CD14-positive monocyte (primary cell): ENCODE measurements around the gene IGDCC3. TPM values are rescaled to one million over a fixed set of nuclear protein-coding genes. Genes with fewer than 3 reads are reported as not detected.

ENCODE experiments used
- DNase-seq, 3 donors: peaks; one replicate each; pipeline ENCODE4 v3.0.0-alpha.2; 2011 to 2022
- H2AFZ ChIP-seq: 2 replicates; pipeline ENCODE4 v1.6.0; 2012; ENCODE audit warnings: mild to moderate bottlenecking, low read depth, low read length, inconsistent platforms; ENCODE audit not compliant: insufficient read depth, poor library complexity, severe bottlenecking
- H3K27ac ChIP-seq, 2 donors: 1 replicate in 1 of 2; 2 replicates in 1 of 2; pipeline ENCODE4 v1.5.1; 2012 to 2013; ENCODE audit warnings: low read length in 2 of 2, control low read depth in 1 of 2, inconsistent platforms in 1 of 2, low read depth in 1 of 2, mild to moderate bottlenecking in 1 of 2
- H3K27me3 ChIP-seq, 2 donors: one replicate each; pipeline versions ENCODE4 v1.6.0 to v1.6.1; 2011 to 2013; ENCODE audit warnings: low read length in 2 of 2; ENCODE audit not compliant: control insufficient read depth in 2 of 2, insufficient read depth in 2 of 2
- H3K36me3 ChIP-seq, 2 donors: replicated peaks in 1 of 2; 1 replicate in 1 of 2; 2 replicates in 1 of 2; pipeline versions ENCODE4 v1.5.1 to v1.6.1; 2012 to 2013; ENCODE audit warnings: low read length in 2 of 2, control low read depth in 1 of 2, inconsistent platforms in 1 of 2, mild to moderate bottlenecking in 1 of 2; ENCODE audit not compliant: insufficient read depth in 2 of 2, control insufficient read depth in 1 of 2
- H3K4me1 ChIP-seq, 2 donors: 1 replicate in 1 of 2; 2 replicates in 1 of 2; pipeline versions ENCODE4 v1.5.1 to v1.6.1; 2012 to 2013; ENCODE audit warnings: low read length in 2 of 2, control low read depth in 1 of 2, inconsistent platforms in 1 of 2, mild to moderate bottlenecking in 1 of 2, moderate library complexity in 1 of 2; ENCODE audit not compliant: insufficient read depth in 2 of 2, control insufficient read depth in 1 of 2
- H3K4me2 ChIP-seq: replicated peaks from 2 replicates; pipeline ENCODE3; 2012; ENCODE audit warnings: low read length, moderate library complexity, mild to moderate bottlenecking; ENCODE audit not compliant: poor library complexity, severe bottlenecking; ENCODE audit errors: extremely low read depth
- H3K4me3 ChIP-seq, 3 experiments: fragments of 200-600 bp in 1 of 3; sonication (generic) in 1 of 3; replicated peaks in 1 of 3; 1 replicate in 2 of 3; 2 replicates in 1 of 3; pipeline ENCODE4 v1.5.1; 2011 to 2013; ENCODE audit warnings: low read length in 3 of 3, mild to moderate bottlenecking in 3 of 3, control low read depth in 2 of 3, low read depth in 2 of 3, inconsistent platforms in 1 of 3, moderate library complexity in 1 of 3
- H3K79me2 ChIP-seq: 2 replicates; pipeline ENCODE4 v1.6.0; 2012; ENCODE audit warnings: mild to moderate bottlenecking, control low read depth, inconsistent platforms, low read length, moderate library complexity; ENCODE audit not compliant: insufficient read depth
- H3K9ac ChIP-seq: 2 replicates; pipeline ENCODE4 v1.6.0; 2017; ENCODE audit warnings: low read length, mild to moderate bottlenecking; ENCODE audit not compliant: insufficient read depth, poor library complexity, severe bottlenecking
- H3K9me3 ChIP-seq, 2 donors: replicated peaks in 1 of 2; 1 replicate in 1 of 2; 2 replicates in 1 of 2; pipeline versions ENCODE4 v1.5.1 to v1.6.1; 2012 to 2013; ENCODE audit warnings: low read length in 2 of 2, control low read depth in 1 of 2; ENCODE audit not compliant: control insufficient read depth in 1 of 2, insufficient read depth in 1 of 2
- H4K20me1 ChIP-seq: 2 replicates; pipeline ENCODE4 v1.6.0; 2012; ENCODE audit warnings: mild to moderate bottlenecking, low read length, control low read depth, moderate library complexity; ENCODE audit not compliant: insufficient read depth
- H3K27ac Mint-ChIP-seq, 7 donors: one replicate each; pipeline ENCODE4 v1.8.0; 2020; ENCODE audit warnings: mild to moderate bottlenecking in 7 of 7, mixed read lengths in 7 of 7, moderate library complexity in 6 of 7, inconsistent platforms in 2 of 7
- H3K27me3 Mint-ChIP-seq, 3 donors: one replicate each; pipeline ENCODE4 v1.8.0; 2021 to 2022; ENCODE audit warnings: low read depth in 3 of 3, mild to moderate bottlenecking in 3 of 3, mixed read lengths in 3 of 3, moderate library complexity in 3 of 3, inconsistent platforms in 1 of 3
- H3K36me3 Mint-ChIP-seq, 2 donors: one replicate each; pipeline ENCODE4 v1.8.0; 2020; ENCODE audit warnings: mixed read lengths in 2 of 2, inconsistent platforms in 1 of 2, mild to moderate bottlenecking in 1 of 2
- H3K4me1 Mint-ChIP-seq: one replicate; pipeline ENCODE4 v1.8.0; 2020; ENCODE audit warnings: mild to moderate bottlenecking, mixed read lengths
- H3K4me3 Mint-ChIP-seq, 2 donors: one replicate each; pipeline ENCODE4 v1.8.0; 2020; ENCODE audit warnings: mild to moderate bottlenecking in 2 of 2, mixed read lengths in 2 of 2, moderate library complexity in 1 of 2
- H3K9me3 Mint-ChIP-seq, 7 donors: one replicate each; pipeline ENCODE4 v1.8.0; 2020 to 2022; ENCODE audit warnings: mixed read lengths in 7 of 7, mild to moderate bottlenecking in 6 of 7, moderate library complexity in 6 of 7, inconsistent platforms in 2 of 7
- CTCF ChIP-seq: fragments of 200-600 bp; IDR thresholded peaks from one replicate; pipeline ENCODE4 v1.8.0; 2022; ENCODE audit warnings: antibody characterized with exemption, mild to moderate bottlenecking
- WGBS: methylation state at CpG from one replicate; pipeline ENCODE4 v1.1.5; 2013; ENCODE audit warnings: missing lambda C conversion rate; ENCODE audit not compliant: insufficient coverage; 5-methylcytosine and 5-hydroxymethylcytosine counted together
- intact Hi-C, 2 donors: fragments of 100-400 bp; cut with micrococcal nuclease; formaldehyde crosslinking; loops; one replicate each; pipeline versions ENCODE4 v1.15.0 to v1.15.1; 2023
- polyA plus RNA-seq, 3 donors: library from polyadenylated mRNA; depleted of rRNA in 1 of 3; unstranded in 2 of 3; stranded (reverse) in 1 of 3; fragments of 300-500 nt in 2 of 3; fragments of >200 nt in 1 of 3; fragmentation: Illumina TruSeq in 2 of 3; gene quantifications; 1 replicate in 2 of 3; 2 replicates in 1 of 3; pipeline ENCODE4 v1.2.3, GENCODE V29; 2012 to 2021

Gene IGDCC3
- polyA plus RNA-seq, 3 donors: not detected

GRCh38 chr15:65329984-65330735 is 47.6 kb downstream of the IGDCC3 start:
- H4K20me1 ChIP-seq: no peaks in the 10 kb centered on the region
- H3K4me3 ChIP-seq: no peak overlapping the region
- 96% methylated on average over 16 of the region's 18 CpGs for WGBS
- H3K79me2 ChIP-seq: no peaks in the 10 kb centered on the region
- no peaks in the 10 kb centered on the region for H3K36me3 ChIP-seq
- TF ChIP-seq CTCF: no peak
- Mint-ChIP-seq H3K27me3 (peaks cover 8 to 24% (median 18%) of the 10 kb centered on the region in 3 donors), H3K27ac (no peak overlapping the region), H3K4me3 (no peak overlapping the region), H3K4me1 (peaks cover 8% of the 10 kb centered on the region), H3K36me3 (no peaks in the 10 kb centered on the region), H3K9me3 (no peaks in the 10 kb centered on the region)
- no peak for DNase-seq
- no peak overlapping the region for H3K4me2 ChIP-seq
- no peak overlapping the region for H2AFZ ChIP-seq
- no peaks in the 10 kb centered on the region for H3K4me1 ChIP-seq
- intact Hi-C loops: no loop called here
- no peak overlapping the region for H3K9ac ChIP-seq
- H3K27ac ChIP-seq: no peak overlapping the region
- no peaks in the 10 kb centered on the region for H3K9me3 ChIP-seq
- peaks cover 0 to 3% of the 10 kb centered on the region in 2 donors for H3K27me3 ChIP-seq

DNA sequence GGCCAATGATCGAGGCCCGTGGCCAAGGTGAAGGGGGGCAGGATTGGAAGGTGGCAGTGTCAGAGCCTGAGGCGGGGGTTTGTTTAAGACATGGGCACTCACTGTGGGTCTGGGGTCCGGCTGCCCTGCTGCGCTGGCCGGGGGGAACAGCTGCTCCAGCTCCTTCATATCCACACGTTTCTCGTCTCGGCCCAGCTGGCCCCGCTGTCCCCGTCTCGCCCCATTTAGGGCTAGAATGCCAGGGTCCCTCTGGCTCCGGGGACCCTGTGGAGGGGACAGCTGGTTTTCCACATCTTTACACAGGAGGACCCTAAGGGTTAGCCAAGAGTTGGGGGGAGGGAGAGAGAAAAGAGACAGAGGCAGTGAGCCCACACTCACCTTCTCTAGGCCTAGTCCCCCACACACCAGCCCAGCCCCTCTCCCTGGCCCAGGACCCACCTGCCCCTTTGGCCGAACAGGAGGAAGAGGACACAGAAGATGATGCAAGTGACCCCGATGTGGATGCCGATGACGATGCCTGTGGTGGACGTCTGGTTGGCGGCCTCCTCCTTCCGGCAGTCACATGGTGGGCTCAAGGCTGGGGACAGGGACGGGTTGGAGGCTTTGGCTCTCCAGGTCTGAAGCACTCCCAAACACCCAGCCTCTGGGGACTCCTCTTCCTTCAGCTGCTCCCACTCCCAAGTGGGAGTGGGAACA is 48.4 kb downstream of the IGDCC3 start:
- Histone ChIP-seq H3K4me3 (no peak overlapping the region), H3K4me1 (no peaks in the 10 kb centered on the region), H4K20me1 (no peaks in the 10 kb centered on the region), H3K27me3 (peaks cover 0 to 3% of the 10 kb centered on the region in 2 donors), H3K9ac (no peak overlapping the region), H3K9me3 (no peaks in the 10 kb centered on the region), H3K27ac (no peak overlapping the region), H3K36me3 (no peaks in the 10 kb centered on the region), H3K4me2 (no peak overlapping the region), H2AFZ (no peak overlapping the region), H3K79me2 (no peaks in the 10 kb centered on the region)
- H3K27ac Mint-ChIP-seq: no peak overlapping the region
- intact Hi-C loops: no loop called here
- WGBS: 97% methylated on average over 9 of the region's 21 CpGs
- no peak for DNase-seq
- H3K4me1 Mint-ChIP-seq: peaks cover 8% of the 10 kb centered on the region
- TF ChIP-seq CTCF: no peak
- no peaks in the 10 kb centered on the region for H3K36me3 Mint-ChIP-seq
- H3K4me3 Mint-ChIP-seq: no peak overlapping the region
- H3K27me3 Mint-ChIP-seq: peaks cover 10 to 27% (median 18%) of the 10 kb centered on the region in 3 donors
- H3K9me3 Mint-ChIP-seq: no peaks in the 10 kb centered on the region
